IgD-negative memory B cell (primary cell): ENCODE measurements around the gene UAP1L1. TPM values are rescaled to one million over a fixed set of nuclear protein-coding genes. Genes with fewer than 3 reads are reported as not detected.
A peak's percentile ranks its signal among the peaks of the same experiment; 100 is the strongest.

Source experiments
- H3K27ac Mint-ChIP-seq, 3 donors: one replicate each; pipeline ENCODE4 v1.8.0; 2020 to 2022; ENCODE audit warnings: mild to moderate bottlenecking in 3 of 3, mixed read lengths in 3 of 3, moderate library complexity in 1 of 3
- H3K27me3 Mint-ChIP-seq: one replicate; pipeline ENCODE4 v1.8.0; 2021; ENCODE audit warnings: mixed read lengths
- H3K36me3 Mint-ChIP-seq: one replicate; pipeline ENCODE4 v1.8.0; 2020; ENCODE audit warnings: mild to moderate bottlenecking, mixed read lengths
- H3K4me1 Mint-ChIP-seq, 3 donors: one replicate each; pipeline ENCODE4 v1.8.0; 2020 to 2022; ENCODE audit warnings: mixed read lengths in 3 of 3, mild to moderate bottlenecking in 1 of 3
- H3K4me3 Mint-ChIP-seq, 4 donors: one replicate each; pipeline ENCODE4 v1.8.0; 2020 to 2022; ENCODE audit warnings: mild to moderate bottlenecking in 4 of 4, mixed read lengths in 4 of 4, moderate library complexity in 3 of 4
- H3K9me3 Mint-ChIP-seq, 3 donors: one replicate each; pipeline ENCODE4 v1.8.0; 2020 to 2021; ENCODE audit warnings: mixed read lengths in 3 of 3, mild to moderate bottlenecking in 1 of 3
- polyA plus RNA-seq: library from polyadenylated mRNA; unstranded; fragments of 300-500 nt; fragmentation: Illumina TruSeq; gene quantifications from one replicate; pipeline ENCODE4 v1.2.3, GENCODE V29; 2021

The UAP1L1 gene
- polyA plus RNA-seq, 1 donor from 2014 or later: 3.0 TPM

- Mint-ChIP-seq H3K27me3 (peaks cover 7% of the 10 kb centered on the region), H3K27ac (peak overlapping the region; percentile 92 to 97 (median 93))
These were observed 51.0 kb downstream of the UAP1L1 start for GRCh38 chr9:137128158-137128861.

GRCh38 chr9:137128862-137129455 lies 51.6 kb downstream of the UAP1L1 start:
- Mint-ChIP-seq H3K27ac (peak overlapping the region; percentile 92 to 97 (median 93)), H3K9me3 (no peaks in the 10 kb centered on the region), H3K27me3 (peaks cover 9% of the 10 kb centered on the region), H3K4me1 (peaks cover 22 to 25% (median 24%) of the 10 kb centered on the region in 3 donors), H3K4me3 (peak overlapping the region; percentile 84 to 97 (median 90)), H3K36me3 (peaks cover 3% of the 10 kb centered on the region)

More at GRCh38 chr9:137128158-137128861, 51.0 kb downstream of the UAP1L1 start:
- Mint-ChIP-seq H3K36me3 (peaks cover 3% of the 10 kb centered on the region), H3K9me3 (no peaks in the 10 kb centered on the region), H3K4me3 (peak overlapping the region; percentile 84 to 97 (median 90)), H3K4me1 (peaks cover 26 to 29% (median 28%) of the 10 kb centered on the region in 3 donors)

- peaks cover 22 to 25% (median 24%) of the 10 kb centered on the region in 3 donors for H3K4me1 Mint-ChIP-seq
- H3K27me3 Mint-ChIP-seq: peaks cover 12% of the 10 kb centered on the region
- H3K9me3 Mint-ChIP-seq: no peaks in the 10 kb centered on the region
These were observed 52.3 kb downstream of the UAP1L1 start for GRCh38 chr9:137129456-137130175.

GRCh38 chr9:137130176-137130755 lies 52.9 kb downstream of the UAP1L1 start:
- Mint-ChIP-seq H3K9me3 (no peaks in the 10 kb centered on the region), H3K27ac (peak overlapping the region in 2 of 3 donors; percentile 31 to 45), H3K4me1 (peaks cover 22 to 25% (median 24%) of the 10 kb centered on the region in 3 donors), H3K4me3 (peak overlapping the region; percentile 62 to 91 (median 77)), H3K36me3 (peaks cover 3% of the 10 kb centered on the region), H3K27me3 (peaks cover 14% of the 10 kb centered on the region)

More at GRCh38 chr9:137129456-137130175, 52.3 kb downstream of the UAP1L1 start:
- Mint-ChIP-seq H3K36me3 (peaks cover 3% of the 10 kb centered on the region), H3K4me3 (peak overlapping the region; percentile 84 to 97 (median 90)), H3K27ac (peak overlapping the region; percentile 73 to 93 (median 88))

Other genes starting within 250 kb of the UAP1L1 start
- 0.10 TPM for gene AJM1, start 235.0 kb upstream of the UAP1L1 start, polyA plus RNA-seq
- 91.6 TPM for gene PHPT1, start 228.1 kb upstream of the UAP1L1 start, polyA plus RNA-seq
- 0.11 TPM for gene MAMDC4, start 225.2 kb upstream of the UAP1L1 start, polyA plus RNA-seq
- gene EDF1, start 211.2 kb upstream of the UAP1L1 start, polyA plus RNA-seq: 378 TPM
- 42.8 TPM for gene TRAF2, start 191.0 kb upstream of the UAP1L1 start, polyA plus RNA-seq
- 108 TPM for gene FBXW5, start 132.8 kb upstream of the UAP1L1 start, polyA plus RNA-seq
- not detected for gene C8G, start 132.3 kb upstream of the UAP1L1 start, polyA plus RNA-seq
- not detected for gene LCN12, start 125.2 kb upstream of the UAP1L1 start, polyA plus RNA-seq
- not detected for gene PTGDS, start 100.0 kb upstream of the UAP1L1 start, polyA plus RNA-seq
- gene LCNL1, start 94.5 kb upstream of the UAP1L1 start, polyA plus RNA-seq: not detected
- gene PAXX, start 85.1 kb upstream of the UAP1L1 start, polyA plus RNA-seq: 64.3 TPM
- gene CLIC3, start 80.9 kb upstream of the UAP1L1 start, polyA plus RNA-seq: 3.5 TPM
- 3.9 TPM for gene ABCA2, start 49.3 kb upstream of the UAP1L1 start, polyA plus RNA-seq
- gene FUT7, start 45.4 kb upstream of the UAP1L1 start, polyA plus RNA-seq: 26.6 TPM
- gene NPDC1, start 31.3 kb upstream of the UAP1L1 start, polyA plus RNA-seq: 2.0 TPM
- not detected for gene ENTPD2, start 23.5 kb upstream of the UAP1L1 start, polyA plus RNA-seq
- gene SAPCD2, start 7.0 kb upstream of the UAP1L1 start, polyA plus RNA-seq: 0.38 TPM
- gene MAN1B1, start 9.5 kb downstream of the UAP1L1 start, polyA plus RNA-seq: 27.5 TPM
- gene DPP7, start 37.2 kb downstream of the UAP1L1 start, polyA plus RNA-seq: 110 TPM
- gene GRIN1, start 61.6 kb downstream of the UAP1L1 start, polyA plus RNA-seq: not detected
- not detected for gene LRRC26, start 92.5 kb downstream of the UAP1L1 start, polyA plus RNA-seq
- not detected for gene TMEM210, start 94.5 kb downstream of the UAP1L1 start, polyA plus RNA-seq
- 6.2 TPM for gene ANAPC2, start 111.0 kb downstream of the UAP1L1 start, polyA plus RNA-seq
- gene SSNA1, start 111.2 kb downstream of the UAP1L1 start, polyA plus RNA-seq: 139 TPM
- gene TPRN, start 123.2 kb downstream of the UAP1L1 start, polyA plus RNA-seq: 0.66 TPM
- 106 TPM for gene TMEM203, start 128.1 kb downstream of the UAP1L1 start, polyA plus RNA-seq
- gene NDOR1, start 128.2 kb downstream of the UAP1L1 start, polyA plus RNA-seq: 7.6 TPM
- not detected for gene RNF208, start 144.7 kb downstream of the UAP1L1 start, polyA plus RNA-seq
- not detected for gene CYSRT1, start 147.7 kb downstream of the UAP1L1 start, polyA plus RNA-seq
- gene RNF224, start 150.0 kb downstream of the UAP1L1 start, polyA plus RNA-seq: not detected
- gene SLC34A3, start 153.4 kb downstream of the UAP1L1 start, polyA plus RNA-seq: not detected
- 88.4 TPM for gene TUBB4B, start 163.8 kb downstream of the UAP1L1 start, polyA plus RNA-seq
- gene STPG3, start 173.8 kb downstream of the UAP1L1 start, polyA plus RNA-seq: not detected
- gene NELFB, start 177.8 kb downstream of the UAP1L1 start, polyA plus RNA-seq: 34.2 TPM
- 8.9 TPM for gene TOR4A, start 200.2 kb downstream of the UAP1L1 start, polyA plus RNA-seq
- not detected for gene NRARP, start 224.8 kb downstream of the UAP1L1 start, polyA plus RNA-seq